GM19324 (cell line): ENCODE data around the gene ADRA2A.

Experiments used
- ATAC-seq: cut with Tn5 transposase; IDR thresholded peaks from one replicate; pipeline ENCODE4 v1.9.1; 2021; ENCODE audit warnings: mild to moderate bottlenecking, moderate library complexity; ENCODE audit not compliant: unreplicated experiment, low FRiP score

ADRA2A gene

GRCh38 chr10:111130471-111130870, 53.6 kb downstream of the ADRA2A start:
- no peak for ATAC-seq
